ENCODE data around the gene DIS3L2.
A peak's percentile ranks its signal among the peaks of the same experiment; 100 is the strongest.

DIS3L2 gene

GRCh38 chr2:232280341-232280740 lies 318.8 kb downstream of the DIS3L2 start:
- no peak for DNase-seq

GRCh38 chr2:232281858-232282507 lies 320.5 kb downstream of the DIS3L2 start:
- peak; percentile 50 for DNase-seq

DNA sequence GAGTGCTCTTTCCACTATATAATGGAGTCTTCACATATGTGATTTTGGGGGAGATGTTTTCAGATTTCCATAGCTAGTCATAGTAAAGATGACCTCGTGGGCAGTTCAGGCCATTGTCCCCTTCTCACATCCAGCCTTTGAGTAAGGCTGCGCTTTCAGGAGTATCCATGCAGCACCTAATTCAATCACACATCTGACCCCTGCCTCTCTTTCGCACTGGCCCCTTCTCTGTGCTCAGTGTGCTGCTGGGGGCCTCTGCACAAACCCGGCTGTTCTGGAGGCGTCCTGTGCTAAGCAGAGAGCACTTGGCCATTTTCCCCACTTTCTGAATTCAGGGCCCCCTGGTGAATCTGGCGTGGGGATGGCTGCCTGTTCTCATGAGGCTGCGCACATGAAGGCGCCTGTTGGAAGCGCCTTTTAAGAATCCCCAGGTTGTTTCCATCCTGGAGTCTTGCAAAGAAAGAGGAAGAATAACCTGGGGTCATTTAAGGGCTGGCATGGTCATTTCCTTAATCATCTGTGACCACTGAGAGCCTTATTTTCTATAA lies 321.1 kb downstream of the DIS3L2 start:
- peak; percentile 69 for DNase-seq

- DNase-seq = no peak
Observed at GRCh38 chr2:232286001-232286868, 324.7 kb downstream of the DIS3L2 start.

- no peak for DNase-seq
Observed at GRCh38 chr2:232287316-232287715, 325.8 kb downstream of the DIS3L2 start.

DNA sequence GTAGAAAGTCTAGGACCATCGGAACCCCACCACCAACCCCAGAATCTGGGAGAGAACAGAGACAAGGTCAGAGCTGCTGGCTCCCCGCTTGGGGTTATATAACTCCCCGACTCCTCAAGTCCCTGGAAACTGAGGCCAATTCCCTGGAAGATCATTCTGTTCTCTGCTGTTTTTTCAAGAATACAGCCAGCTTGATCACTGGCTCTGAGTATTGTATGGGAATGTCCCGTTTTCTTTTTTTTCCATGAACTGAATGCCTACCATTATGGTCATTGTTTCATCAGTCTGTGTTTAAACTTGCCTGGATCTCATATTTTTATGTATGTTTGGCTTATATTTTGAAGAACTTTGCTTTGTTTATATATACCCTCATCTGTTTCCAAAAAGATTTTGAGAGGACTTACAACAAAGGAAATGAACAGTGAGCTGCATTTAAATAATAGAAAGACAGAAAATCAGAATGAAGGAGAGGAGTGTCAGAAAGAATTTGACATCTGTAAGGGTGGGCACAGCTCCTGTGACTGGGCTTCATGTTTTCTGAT lies 327.0 kb downstream of the DIS3L2 start:
- no peak for DNase-seq

DNA sequence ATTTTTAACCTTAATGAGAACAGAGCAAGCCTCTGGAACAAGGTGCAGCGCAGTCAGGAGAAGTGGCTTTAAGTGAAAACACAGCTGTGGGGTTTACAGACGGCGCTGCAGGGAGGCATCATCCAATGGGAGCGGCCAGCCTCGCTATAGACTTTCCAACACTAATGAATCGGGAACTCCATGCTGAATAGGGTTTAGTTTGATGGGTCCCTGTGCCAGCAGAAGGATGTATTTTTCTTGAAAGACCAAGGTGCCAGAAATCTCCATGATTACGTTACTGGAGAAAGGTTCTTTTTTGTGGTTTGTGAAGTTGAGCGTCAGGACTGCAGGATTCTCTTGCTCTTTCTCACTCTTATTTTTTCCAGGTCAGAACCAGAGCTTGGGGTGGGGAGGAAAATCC lies 329.2 kb downstream of the DIS3L2 start:
- no peak for DNase-seq

- no peak for DNase-seq
Observed at GRCh38 chr2:232291343-232291742, 329.8 kb downstream of the DIS3L2 start.

DNA sequence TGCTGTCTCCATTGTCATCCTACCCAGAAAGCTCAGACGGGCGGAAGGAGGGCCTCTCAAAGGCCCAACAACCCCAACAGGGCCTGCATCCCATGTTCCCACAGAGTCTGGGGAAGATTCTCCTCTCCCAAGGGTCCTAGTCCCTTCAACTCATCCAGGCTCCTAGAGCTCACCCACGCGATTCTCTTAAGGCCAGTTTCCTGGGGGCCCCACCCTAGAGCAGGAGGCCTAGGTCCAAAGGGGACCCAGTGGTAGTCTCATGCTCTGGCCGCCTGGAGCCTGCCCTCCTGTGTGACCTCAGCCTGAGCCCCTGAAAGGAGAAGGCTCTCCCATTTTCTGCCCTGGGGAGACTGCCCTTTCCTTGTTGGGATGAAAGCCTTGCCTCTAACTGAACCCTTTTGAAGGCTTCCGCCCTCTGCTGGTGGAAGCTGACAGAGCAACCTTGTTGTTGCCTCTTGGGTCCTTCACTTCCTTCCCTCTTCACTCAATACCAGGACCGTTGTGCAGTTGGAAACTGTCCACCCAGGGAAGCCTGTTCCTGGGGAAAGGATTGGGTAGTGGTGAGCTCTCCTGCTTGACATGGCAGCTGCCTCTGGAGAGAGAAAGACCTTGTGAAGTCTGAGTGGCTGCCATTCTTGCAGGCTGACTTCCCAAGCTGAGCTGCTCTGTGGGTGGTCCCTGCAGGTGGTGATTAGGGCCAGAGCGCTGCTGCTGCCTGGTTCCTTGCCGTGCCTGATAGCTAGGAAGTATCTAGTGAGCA lies 331.1 kb downstream of the DIS3L2 start:
- peak; percentile 60 for DNase-seq

DNA sequence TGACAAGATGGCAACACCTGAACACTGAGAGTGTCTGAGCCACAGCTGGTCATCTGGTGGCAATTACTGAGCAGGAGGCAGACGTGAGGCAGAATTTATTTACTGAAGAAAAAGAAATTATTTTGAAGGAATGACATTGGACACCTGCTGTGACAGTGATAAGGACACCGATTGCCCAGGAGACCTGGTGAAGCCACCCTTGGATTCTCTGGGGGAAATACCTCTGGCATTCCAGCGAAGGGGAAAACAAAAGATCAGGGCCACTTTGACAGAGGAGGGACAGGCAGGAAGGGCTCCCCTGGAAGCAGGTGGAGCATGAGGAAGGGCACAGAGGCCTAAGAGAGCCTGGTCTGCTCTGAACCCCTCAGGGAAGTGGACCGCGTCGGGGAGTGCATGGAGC lies 331.7 kb downstream of the DIS3L2 start:
- no peak for DNase-seq

DNA sequence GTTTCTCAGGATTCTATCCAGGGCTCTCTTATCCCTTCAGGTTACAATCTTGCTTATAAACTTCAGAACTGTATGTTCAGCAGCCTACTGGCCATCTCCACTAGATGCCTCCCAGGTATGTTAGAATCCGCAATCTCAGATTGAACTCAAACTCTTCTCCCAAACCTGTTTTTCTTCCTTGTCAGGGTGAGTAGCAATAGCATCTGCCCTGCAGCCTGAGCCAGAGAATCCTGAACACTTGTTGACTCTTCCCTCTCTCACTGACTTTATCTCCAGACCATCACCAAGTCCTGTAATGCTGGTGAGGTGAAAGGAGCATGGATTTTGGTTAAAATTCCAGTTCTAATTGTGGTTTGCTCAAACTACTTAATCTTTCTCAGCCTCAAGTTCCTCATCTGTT lies 334.5 kb downstream of the DIS3L2 start:
- DNase-seq = no peak

DNA sequence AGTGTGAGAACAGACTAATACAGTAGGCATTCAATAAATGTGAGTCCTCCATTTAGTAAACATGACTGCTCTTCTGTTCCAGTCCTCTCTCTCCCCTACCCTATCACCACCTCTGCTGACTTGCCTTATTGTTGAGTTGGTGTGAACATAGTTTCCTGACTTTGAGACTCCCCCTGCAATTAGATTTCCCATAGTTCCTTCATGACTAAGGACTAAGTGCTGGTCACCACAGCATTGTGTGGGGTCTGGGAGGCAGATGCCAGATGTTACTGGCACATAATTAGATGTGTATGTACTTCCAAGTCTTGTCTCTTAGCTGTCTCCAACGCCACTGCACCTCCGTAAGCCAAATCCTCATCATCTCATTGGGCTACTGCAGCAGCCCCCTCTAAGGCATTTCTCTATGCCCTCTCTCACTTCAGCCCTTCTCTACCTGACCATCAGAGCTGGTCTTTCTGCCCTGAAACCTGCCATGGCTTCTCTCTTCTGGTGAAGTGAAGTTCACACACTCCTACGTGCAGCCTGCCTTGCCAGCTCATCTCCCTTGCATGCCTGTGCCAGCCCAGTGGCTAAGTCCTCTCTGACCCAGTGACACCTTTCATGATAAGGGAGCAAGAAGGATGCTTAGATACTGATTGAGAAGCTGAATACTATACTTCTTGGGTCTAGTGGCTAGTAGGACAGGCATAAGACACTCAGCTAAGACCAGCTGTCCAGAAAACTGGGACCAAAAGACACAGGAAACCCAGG lies 335.4 kb downstream of the DIS3L2 start:
- DNase-seq = no peak

DNA sequence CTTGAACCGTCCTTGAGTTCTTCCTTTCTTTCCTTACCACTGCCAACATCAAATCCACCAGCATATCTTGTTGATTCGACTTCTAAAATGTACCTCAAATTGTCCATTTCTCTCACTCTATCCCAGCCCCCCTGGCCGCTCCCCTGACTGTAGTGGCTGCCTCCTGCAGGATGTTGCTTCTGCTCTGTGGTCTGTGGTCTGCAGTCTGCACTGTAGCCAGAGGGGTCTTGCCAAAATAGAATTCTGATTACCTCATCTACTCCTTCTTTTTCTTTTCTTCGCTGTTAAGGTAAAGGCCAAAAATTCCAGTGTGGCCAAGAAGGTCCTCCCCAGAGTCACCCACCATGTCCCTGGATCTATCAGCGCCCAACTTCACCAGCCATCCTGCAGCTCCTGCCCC lies 337.6 kb downstream of the DIS3L2 start:
- no peak for DNase-seq

DNA sequence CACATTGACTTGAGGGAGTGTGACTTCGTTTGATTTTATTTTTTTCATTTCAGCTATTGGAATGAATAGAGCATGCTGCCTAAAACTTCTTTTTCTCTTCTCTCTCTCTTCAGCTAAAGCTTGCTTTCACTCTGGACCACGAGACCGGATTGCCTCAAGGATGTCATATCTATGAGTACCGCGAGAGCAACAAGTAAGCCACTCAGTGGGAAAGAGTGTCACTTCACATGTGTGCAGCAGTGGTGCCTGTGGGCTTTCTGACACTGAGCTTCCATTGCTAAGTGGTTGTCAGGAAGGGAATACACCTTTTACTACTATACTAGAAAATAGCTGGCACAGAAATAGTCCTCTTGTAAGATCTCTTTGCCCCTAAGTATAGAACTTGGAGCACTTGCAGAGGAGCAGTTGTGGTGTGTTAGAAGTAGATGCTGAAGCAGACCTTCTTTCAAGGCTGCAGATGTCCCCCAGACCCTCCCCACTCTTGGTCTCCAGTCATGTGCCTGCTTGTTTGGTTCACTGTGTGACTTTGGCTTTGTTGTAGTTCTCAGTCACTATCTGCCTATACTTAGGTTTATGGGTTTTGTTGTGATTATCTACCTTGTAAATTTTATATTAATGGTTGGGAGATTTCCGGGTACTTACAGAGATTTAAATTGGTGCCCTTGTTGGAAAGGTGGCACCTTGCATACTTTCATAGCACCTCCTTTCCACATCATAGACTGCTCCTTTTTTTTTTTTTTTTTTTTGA lies 338.6 kb downstream of the DIS3L2 start:
- DNase-seq = no peak

DNA sequence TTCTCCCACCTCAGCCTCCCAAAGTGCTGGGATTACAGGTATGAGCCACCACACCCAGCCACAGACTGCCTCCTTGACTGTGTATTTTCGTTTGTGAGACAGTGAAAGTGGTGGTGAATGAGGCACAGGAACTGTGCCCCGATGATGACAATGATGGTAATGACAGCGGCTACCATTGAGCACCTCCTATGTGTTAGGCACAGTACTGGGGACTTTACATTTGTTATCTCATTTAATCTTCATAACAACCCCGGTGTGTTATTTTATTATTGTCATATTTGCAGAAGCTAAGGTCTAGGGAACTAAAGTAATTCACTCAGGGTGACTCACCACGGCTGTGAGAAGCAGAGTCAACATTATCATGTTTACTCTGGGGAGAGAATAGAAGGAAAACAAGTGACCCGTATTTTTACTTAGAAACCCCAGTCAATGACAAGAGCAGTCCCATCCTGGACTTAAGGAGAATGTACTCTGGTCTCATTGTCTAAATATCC lies 339.4 kb downstream of the DIS3L2 start:
- DNase-seq = no peak

- DNase-seq = no peak
Observed at GRCh38 chr2:232304236-232304635, 342.7 kb downstream of the DIS3L2 start.

GRCh38 chr2:232306741-232307305 lies 345.3 kb downstream of the DIS3L2 start:
- DNase-seq = no peak

DNA sequence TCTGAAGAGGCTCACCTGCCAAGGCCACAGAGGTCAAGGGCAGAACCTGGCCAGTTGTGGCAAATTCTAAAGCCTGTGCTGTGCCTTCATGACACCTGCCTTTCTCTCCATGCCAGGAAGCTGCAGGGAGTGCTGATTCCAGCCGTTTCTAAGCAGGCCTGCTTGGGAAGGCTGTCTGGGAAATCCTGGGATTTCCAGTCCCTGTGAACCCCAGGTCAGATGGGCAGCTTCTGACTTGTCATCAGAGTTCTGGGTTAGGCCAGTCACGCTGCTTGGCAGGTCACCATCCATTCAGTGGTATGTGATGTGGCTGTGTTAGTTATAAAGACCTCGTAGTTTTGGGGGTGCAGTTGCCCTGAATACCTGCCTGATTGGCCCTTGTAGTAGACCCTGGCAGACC lies 346.3 kb downstream of the DIS3L2 start:
- no peak for DNase-seq

- no peak for DNase-seq
Observed at GRCh38 chr2:232308986-232309385, 347.5 kb downstream of the DIS3L2 start.

DNA sequence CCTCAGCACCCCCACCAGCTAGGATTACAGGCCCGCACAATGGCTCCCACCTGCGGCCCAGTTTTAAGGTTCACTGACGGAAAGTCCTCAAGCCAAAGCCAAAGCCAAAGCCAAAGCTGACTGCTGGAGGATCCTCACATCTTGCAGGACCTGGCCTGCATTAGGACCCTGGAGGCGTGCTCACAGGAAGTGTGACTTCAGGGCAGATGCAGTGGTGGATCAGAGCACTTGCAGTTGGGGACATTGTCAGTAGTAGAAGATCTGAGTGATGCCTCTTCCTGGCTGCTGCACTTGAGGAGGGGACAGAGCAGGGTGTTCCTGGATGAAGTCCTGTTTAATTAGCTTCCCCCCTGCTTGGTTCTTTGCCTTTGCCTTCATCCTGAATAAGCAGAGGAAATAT lies 348.1 kb downstream of the DIS3L2 start:
- no peak for DNase-seq

DNA sequence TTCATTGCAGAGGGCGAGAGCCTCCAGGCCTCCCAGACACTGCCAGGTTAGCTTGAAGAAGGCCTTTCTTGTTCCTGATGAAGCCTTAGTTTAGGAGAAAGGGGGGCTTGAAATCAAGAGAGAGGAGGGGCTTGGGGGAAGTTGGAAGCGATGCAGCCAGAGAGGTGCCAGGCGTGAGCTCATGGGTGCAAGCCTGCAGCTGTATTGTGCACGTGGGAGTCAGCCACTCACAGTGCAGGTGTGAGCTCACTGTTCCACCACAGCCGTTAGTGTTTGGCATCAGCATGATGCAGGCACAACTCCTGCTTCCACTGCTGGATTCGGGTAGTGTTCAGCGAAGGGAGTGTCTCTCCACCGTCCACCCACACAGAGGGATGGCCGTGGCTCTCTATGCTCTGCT lies 348.6 kb downstream of the DIS3L2 start:
- no peak for DNase-seq
